ENCODE measurements around the gene ANO6.

GRCh38 chr12:45278447-45278846 lies 62.6 kb downstream of the ANO6 start:
- TF ChIP-seq CTCF (IDR thresholded peaks at IDR 0.05) (no peak), EP300 (IDR thresholded peaks at IDR 0.05) (no peak), POLR2AphosphoS5 (IDR thresholded peaks at IDR 0.05) (no peak)
